ENCODE measurements around the gene SH3BGRL2.

GRCh38 chr6:79600812-79601609 is 30.1 kb upstream of the SH3BGRL2 start:
- TF ChIP-seq CTCF (IDR thresholded peaks at IDR 0.05) (no peak), POLR2A (IDR thresholded peaks at IDR 0.05) (no peak)
